CD4-positive, alpha-beta T cell treated with Interleukin-10 for 1 hour (primary cell): Measurements from ENCODE around the gene SRSF3.
"Not testable (repeated sequence)": the region's sequence is repeated elsewhere in the genome, so short reads cannot be mapped to it uniquely, and the experiment has no call there.

ENCODE experiments used
- DNase-seq: peaks from one replicate; pipeline ENCODE4 v3.0.0-alpha.2; 2020

SRSF3 gene

DNA sequence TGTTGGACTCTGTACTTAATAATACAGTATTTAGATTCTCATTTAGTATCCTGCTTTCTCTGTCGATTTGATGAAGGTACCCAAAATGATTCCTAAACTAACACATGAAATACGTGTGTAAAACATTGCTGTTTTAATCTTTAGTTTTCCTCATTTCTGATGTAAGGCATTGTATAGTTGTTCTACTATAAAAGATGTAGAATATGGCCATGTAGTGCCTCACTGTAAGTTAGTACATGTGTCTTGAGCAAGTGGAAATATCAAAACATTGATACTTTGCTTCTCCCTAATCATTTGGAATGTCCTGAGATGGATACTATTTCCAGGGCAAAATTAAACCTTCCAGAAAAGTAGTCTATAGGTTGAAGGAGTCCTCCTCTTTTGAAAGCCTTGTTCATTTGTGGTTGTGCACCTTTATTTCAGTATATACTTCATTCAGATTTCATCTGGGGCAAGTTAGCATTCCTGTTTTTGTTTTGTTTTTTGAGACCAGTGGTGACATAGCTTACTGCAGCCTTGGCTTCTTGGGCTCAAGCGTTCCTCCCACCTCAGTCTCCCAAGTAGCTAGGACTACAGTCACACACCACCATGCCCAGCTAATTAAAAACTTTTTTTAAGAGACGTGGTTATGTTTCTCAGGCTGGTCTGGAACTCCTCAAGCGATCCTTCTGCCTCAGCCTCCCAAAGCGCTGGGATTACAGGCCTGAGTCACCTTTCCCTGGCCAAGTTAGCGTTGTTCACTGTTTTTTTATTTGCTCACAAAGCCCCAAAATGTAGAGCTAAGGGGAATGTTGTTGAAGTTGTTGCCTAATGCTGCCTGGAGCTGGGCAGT, 11.6 kb downstream of the SRSF3 start:
- DNase-seq = no peak

DNA sequence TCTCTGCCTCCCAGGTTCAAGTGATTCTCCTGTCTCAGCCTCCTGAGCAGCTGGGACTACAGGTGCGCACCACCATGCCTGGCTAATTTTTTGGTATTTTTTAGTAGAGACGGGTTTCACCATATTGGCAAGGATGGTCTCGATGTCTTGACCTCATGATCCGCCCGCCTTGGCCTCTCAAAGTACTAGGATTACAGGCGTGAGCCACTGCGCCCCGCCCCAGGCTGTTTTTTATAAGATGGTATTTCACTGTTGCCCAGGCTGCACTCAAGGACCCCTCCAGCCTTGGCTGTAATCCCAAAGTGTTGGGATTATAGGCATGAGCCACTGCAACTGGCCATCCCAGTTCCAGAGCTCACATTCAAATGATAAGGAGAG, 13.1 kb downstream of the SRSF3 start:
- not testable (repeated sequence) for DNase-seq

DNA sequence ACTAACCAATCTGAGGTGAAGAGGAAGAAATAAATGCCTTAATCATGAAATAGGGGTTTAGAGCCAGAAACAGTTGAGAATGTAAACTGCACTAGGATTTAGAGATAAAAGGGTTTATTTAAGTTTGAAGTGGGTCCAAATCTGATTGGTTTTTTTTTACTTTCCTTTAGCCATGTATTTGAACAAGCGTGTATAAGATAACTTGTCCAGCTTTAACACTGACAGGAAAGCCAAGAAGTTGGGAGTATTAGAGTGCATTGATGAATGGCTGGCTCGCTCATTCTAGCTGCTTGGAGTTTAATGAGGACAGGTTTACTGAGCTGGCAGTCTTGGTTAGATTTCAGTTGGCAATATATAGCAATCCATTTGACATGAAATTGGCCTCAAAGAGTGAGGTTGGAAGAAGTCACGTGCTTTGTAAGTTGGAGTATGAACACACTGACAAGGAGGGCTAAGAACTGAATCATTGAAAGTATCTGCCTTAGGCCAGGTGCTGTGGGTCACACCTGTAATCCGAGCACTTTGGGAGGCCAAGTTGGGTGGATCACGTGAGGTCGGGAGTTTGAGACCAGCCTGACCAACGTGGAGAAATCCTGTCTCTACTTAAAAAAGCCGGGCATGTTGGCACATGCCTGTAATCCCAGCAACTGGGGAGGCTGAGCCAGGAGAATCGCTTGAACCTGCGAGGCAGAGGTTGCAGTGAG, 13.7 kb downstream of the SRSF3 start:
- no peak for DNase-seq

DNA sequence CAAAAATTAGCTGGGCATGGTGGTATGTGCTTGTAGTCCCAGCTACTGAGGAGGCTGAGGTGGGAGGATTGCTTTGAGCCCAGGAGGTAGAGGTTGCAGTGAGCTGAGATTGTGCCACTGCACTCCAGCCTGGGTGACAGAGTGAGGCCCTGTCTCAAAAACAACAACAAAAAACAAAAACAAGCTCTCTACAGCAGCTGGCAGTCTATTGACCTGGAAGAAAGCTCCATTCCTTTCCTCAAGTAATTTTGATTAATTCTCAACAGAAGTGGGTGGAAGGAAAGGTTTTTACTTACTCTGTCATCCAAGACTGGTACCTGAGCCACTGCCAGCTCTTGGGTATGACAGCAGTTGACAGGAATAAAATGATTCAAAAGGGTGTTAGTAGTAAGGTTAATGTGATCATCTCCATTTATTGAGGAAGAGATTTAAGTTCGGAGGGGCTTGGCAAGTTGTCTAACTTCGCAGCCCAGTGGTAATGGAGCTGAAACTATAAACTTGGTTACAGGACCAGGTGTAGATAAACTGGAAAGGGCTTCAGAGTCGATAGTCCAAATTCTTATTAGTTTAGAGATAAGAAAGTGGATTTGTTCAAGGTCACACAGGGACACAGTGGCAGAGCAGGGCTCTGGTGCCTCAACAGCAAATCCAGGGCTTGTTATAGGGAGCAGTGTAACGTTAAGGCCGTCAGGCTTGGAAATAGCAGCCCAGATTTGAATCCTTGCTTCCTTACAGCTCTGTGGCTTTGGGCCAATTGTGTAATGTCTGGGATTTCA, 14.8 kb downstream of the SRSF3 start:
- no peak for DNase-seq

DNA sequence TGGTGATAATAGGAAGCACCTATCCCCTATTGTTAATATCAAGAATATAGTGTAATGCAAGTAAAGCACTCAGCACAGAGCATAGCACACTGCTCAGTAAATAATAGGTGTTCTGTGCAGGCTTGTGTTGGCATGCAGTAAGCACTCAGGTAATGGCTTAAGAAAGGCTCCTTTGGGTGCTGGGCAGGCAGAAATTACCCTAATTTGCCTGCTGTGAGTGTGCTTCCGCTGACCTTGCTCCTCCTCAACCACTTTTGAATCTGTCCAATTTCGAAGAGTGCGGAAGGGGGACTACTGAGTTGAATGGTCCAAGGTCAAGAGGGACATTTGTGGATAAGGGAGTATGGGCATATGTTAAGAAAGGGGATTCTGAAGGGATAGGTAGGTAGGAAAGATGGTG, 15.4 kb downstream of the SRSF3 start:
- no peak for DNase-seq

DNA sequence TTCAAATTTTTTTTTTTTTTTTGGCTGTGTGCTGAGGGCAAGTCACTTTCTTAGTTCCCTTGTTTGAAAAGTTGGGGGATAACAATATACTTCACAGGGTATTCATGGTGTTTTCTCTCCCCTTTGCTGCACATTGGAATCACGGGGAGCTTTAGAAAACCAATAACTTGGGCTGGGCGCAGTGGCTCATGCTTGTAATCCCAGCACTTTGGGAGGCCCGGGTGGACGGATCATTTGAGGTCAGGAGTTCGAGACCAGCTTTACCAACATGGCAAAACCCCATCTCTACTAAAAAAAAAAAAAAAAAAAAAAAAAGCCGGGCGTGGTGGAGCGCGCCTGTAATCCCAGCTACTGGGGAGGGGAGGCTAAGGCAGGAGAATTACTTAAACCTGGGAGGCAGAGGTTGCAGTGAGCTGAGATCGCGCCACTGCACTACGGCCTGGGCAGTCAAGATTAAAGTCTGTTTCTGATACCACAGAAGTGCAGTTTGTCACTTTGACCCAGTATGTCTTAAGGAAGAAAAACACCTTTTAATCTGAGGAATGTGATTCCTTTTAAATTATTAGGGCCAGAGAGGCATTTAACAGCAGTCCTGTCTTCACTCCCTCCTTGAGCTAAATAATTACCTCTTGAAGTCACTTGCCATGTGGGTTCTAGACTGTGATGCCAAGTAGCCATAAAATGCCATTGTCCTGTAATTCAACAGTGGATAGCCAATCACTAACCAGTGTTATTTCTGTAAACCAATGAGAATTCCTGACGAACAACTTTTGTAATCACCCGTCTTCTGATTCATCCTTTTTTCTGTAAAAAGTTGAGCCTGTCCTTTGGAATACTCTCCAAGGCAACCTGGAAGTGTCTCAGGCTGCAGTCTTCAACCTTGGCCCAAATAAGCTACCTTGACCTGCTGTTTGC, 16.1 kb downstream of the SRSF3 start:
- DNase-seq = no peak

DNA sequence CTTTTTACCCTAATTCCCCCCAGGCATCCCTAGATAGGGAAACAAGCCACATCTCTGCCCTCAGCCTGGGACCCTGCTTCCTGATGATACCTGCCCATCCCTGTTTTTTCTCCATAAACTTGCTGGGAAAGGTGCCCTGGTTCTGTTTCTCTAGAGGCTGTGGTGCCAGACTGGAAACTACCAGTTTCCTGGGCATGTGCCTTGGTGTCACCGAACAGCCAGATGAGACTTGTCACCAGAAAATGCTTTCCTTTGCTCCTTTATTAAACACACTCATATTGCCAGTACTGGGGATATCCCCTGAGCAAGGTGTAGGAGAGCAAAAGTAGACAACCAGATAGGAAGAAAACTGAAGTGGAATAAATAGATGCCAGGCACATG, 16.8 kb downstream of the SRSF3 start:
- DNase-seq = no peak

DNA sequence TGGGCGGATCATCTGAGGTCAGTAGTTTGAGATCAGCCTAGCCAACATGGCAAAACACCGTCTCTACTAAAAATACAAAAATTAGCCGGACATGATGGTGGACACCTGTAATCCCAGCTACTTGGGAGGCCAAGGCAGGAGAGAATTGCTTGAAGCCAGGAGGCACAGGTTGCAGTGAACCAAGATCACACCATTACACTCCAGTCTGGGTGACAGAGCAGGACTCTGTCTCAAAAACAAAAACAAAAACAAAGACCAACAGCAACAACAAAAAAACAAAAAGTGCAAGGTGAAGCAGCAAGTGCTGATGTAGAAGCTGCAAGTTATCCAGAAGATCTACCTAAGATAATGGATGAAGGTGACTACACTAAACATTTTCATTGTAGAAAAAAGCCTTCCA, 17.5 kb downstream of the SRSF3 start:
- not testable (repeated sequence) for DNase-seq

DNA sequence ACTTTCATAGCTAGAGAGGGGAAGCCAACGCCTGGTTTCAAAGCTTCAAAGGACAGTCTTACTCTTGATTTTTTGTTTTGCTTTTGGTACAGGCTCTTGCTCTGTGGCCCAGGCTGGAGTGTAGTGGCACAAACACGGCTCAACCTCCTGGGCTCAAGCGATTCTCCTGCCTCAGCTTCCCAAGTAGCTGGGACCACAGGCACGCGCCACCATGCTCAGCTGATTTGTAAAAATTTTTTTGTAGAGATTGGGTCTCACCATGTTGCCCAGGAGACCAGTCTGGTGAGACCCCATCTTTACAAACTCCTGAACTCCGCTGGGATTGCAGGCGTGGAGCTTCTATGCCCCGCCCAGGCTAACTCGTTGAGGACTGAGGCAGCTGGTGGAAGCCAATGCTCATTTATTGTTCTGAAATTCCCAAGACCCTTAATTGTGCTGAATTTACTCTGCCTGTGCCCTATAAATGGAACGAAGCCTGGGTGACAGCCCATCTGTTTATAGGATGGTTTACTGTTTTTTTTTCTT, 18.0 kb downstream of the SRSF3 start:
- no peak for DNase-seq

DNA sequence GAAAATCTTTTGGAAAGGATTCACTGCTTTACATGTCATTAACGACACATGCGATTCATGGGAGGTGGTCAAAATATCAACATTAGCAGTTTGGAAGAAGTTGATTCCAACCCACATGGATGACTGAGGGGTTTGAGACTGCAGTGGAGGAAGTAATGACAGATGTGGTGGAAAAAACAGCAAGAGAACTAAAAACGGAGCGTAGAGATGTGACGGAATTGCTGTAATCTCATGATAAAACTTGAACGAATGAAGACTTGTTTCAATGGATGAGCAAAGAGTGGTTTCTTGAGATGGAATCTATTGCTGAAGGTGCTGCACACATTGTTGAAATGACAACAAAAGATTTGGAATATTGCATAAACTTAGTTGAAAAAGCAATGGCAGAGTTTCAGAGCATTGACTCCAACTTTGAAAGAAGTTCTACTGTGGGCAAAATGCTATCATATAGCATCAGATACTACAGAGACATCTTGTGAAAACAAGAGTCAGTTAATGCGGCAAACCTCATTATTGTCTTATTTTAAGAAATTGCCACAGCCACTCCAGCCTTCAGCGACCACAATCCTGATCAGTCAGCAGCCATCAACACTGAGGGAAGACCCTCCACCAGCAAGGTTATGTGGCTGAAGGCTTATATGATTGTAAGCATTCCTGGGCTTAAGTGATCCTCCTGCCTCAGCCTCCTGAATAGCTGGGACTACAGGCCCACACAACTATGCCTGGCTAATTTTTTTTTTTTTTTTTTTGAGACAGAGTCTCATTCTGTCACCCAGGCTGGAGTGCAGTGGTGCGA, 19.2 kb downstream of the SRSF3 start:
- no peak for DNase-seq

DNA sequence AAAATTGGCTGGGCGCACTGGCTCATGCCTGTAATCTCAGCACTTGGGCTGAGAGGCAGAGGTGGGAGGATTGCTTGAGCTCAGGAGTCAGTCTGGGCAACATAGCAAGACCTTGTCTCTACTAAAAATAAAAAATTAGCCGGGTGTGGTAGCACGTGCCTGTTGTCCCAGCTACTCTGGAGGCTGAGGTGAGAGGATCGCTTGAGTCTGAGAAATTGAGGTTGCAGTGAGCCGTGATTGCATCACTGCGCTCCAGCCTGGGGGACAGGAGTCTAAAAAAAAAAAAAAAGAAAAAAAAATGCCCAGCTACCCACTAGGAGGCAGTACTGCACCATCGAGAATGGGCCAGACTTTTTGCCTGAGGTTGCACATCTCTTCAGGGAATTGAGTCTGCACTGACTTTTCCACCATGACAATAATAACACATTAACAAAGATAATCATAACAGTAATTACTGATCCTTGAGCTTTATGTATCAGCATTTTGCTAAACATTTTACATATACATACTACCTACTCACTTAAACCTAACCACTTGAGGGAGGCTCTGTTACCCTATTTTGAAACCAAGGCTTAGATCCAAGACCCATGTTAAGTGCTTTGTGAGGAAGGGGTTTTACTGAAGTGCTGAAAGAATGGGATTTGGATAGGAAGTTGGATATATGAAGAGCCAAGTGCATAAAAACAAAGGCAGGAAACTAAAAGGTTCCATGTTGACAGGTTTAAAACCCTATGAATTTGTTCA, 21.0 kb downstream of the SRSF3 start:
- peak; percentile 71 for DNase-seq

DNA sequence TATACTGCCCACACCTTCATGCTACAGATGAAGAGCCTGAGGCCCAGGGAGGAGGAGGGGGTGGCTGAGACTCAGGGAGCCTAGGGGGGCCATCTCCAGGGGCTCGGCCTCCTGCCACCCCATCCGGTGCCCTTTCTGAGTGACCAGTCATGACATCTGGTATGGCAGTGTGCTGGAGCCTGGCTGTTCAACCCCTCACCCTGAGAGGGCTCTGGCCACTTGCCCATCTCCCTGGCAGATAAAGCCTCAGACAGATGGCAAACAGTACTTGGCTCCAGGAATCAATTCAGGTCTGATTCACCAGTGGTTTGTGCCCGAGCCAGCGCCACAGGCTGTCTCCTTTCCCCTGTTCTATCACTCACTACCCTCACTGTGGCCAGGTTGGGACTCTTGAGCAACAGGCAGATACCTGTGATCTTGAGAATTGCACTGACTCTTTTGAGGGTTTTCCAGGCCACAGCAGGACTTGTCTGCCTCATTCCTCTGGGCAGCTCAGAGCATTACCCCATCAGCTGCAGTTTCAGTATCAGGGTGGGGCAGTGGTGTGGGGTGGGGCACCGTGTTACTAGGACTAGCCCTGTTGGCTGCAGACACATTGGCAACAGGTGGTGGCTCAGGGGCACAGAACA, 22.8 kb downstream of the SRSF3 start:
- no peak for DNase-seq

DNA sequence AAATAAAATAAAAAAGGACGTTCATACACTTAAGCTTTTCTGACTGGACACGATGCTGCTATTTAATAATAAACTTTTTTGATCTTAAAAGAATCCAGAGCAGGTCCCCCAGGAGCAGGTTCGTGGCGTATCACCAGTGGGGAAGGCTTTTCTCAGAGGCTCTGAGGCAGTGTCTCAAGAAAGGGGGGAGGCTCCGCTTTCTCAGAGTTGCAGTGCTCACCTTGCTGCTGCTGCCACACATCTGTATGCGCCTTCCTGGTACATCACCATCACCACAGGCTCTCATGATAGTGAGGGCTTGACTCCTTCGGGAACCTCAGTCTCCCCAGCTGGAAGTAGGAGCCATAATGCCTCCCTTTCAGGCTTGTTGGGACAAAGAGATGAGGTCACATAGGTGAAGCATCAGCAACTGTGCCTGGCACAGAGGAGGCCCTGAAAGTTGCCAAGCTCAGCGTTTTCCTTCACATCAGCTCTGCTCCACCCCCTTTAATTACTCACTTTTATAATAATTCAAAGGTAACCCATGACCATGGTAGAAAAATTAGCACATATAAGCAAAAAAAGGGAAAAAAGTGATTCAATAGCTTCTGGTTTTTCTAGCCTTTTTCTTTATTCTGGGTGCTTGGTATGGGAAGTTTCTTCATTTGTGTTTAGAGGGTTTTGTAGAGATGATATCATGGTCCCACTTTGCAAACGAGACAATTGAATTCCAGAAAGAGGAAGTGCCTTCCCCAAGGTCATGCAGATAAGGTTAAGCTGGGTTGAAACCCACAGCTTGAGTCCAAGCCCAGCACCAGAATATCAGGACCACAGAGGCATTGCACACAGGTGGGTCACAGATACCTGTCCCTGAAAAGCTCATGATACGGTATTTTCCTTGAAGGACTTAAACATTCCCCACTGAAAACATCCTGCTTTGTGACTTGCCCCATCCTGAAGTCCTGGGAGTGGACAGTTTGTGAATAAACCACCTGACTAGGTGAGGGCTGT, 24.5 kb downstream of the SRSF3 start:
- no peak for DNase-seq

DNA sequence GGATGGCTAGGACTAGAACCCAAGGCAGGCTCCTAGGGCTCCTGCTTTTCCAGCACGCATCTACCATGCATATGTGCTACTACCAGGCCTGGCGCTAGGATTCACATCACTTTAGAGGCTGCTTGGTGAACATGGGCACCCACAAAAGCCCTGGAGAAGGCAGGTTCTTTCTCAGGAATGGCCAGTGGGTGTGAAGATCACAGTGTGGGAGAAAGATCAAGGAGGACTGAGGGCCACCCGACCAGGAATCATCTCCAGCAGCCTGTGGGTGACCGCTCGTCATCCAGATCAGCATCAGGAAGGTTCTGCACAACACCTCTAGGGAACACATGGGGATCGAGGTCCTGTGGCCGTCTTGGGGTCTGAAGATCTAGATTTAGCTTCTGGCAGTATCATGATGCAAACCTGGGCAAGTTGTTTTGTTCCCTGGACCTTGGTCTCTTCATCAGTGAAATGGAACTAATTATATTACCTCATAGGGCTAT, 27.3 kb downstream of the SRSF3 start:
- DNase-seq = no peak

DNA sequence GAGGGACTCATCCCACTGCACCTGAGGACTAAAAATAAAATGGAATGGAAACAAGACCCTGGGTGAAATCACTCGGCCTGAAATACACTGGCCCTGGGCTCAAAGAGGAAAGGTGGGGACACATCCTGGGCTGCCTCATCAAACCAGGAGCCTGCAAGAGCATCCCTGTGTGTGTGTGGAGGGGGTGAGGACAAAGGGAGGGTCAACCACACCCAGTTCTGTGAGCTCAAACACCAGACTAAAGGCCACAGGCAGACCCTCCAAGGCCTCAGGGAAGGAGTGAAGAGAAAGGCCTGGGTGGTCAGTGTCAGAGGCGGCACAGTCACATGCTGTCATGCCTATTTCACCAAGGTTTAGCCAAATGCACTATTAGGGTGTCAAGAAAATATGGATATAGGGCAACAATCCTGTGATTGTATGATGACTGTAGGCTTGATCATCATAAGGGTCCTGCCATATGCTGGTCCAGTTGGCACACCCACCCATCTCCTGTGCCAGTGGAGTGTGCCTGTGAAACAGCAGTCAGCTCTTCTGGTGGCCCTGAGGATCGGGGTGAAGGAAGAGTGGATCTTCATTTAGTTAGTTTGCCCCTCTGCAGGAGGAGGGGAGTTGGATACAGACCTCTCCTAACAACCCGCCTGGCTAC, 28.9 kb downstream of the SRSF3 start:
- no peak for DNase-seq

DNA sequence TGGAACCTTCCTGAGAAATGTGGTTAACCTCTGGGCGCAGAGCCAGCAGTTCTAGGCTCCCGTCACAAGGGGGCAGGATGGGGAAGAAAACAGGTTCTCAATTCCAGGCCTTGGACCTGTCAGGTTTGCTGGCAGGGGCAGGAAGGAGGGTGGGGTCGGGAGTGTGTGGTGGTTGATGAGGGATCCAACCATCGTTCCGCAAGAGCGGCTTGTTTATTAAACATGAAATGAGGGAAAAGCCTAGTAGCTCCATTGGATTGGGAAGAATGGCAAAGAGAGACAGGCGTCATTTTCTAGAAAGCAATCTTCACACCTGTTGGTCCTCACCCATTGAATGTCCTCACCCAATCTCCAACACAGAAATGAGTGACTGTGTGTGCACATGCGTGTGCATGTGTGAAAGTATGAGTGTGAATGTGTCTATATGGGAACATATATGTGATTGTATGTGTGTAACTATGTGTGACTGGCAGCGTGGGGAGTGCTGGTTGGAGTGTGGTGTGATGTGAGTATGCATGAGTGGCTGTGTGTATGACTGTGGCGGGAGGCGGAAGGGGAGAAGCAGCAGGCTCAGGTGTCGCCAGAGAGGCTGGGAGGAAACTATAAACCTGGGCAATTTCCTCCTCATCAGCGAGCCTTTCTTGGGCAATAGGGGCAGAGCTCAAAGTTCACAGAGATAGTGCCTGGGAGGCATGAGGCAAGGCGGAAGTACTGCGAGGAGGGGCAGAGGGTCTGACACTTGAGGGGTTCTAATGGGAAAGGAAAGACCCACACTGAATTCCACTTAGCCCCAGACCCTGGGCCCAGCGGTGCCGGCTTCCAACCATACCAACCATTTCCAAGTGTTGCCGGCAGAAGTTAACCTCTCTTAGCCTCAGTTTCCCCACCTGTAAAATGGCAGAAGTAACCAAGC, 29.6 kb downstream of the SRSF3 start:
- DNase-seq = peak; percentile 83
